ENCODE data around the gene CNDP1.
"Not testable (repeated sequence)": the region's sequence is repeated elsewhere in the genome, so short reads cannot be mapped to it uniquely, and the experiment has no call there.

CNDP1 gene

GRCh38 chr18:74534150-74534969, at the start of gene CNDP1:
Gene CNDP1, plus strand, starts transcription at chr18:74534500. Its CDS starts 168 bp downstream, at chr18:74534668.
- no peak for DNase-seq

- no peak for DNase-seq
These were observed 48.0 kb upstream of the CNDP1 start for GRCh38 chr18:74486119-74486849.

- DNase-seq, result no peak
These were observed 45.9 kb upstream of the CNDP1 start for GRCh38 chr18:74488354-74488753.

- no peak for DNase-seq
These were observed 45.4 kb upstream of the CNDP1 start for GRCh38 chr18:74488864-74489263.

GRCh38 chr18:74489676-74490075, 44.6 kb upstream of the CNDP1 start:
- no peak for DNase-seq

GRCh38 chr18:74492259-74492658, 42.0 kb upstream of the CNDP1 start:
- no peak for DNase-seq

- peak; percentile 52 for DNase-seq
These were observed 40.6 kb upstream of the CNDP1 start for GRCh38 chr18:74493689-74494088.

- DNase-seq, result no peak
These were observed 39.8 kb upstream of the CNDP1 start for GRCh38 chr18:74494514-74494913.

- DNase-seq, result peak; percentile 100
These were observed 38.5 kb upstream of the CNDP1 start, which contains the start of gene CNDP2 for GRCh38 chr18:74495581-74496507. Gene CNDP2, plus strand, starts transcription at chr18:74496363. Its CDS starts 3,611 bp downstream, at chr18:74499974.

GRCh38 chr18:74496508-74497323, 37.6 kb upstream of the CNDP1 start:
- DNase-seq, result peak; percentile 62

GRCh38 chr18:74497324-74497676, 37.0 kb upstream of the CNDP1 start:
- peak; percentile 22 for DNase-seq

GRCh38 chr18:74497778-74498177, 36.5 kb upstream of the CNDP1 start:
- DNase-seq, result no peak

- peak; percentile 88 for DNase-seq
These were observed 35.3 kb upstream of the CNDP1 start for GRCh38 chr18:74498712-74499627.

- DNase-seq, result peak; percentile 56
These were observed 34.7 kb upstream of the CNDP1 start for GRCh38 chr18:74499633-74500032.

- DNase-seq, result no peak
These were observed 33.9 kb upstream of the CNDP1 start for GRCh38 chr18:74500372-74500771.

GRCh38 chr18:74500774-74501173, 33.5 kb upstream of the CNDP1 start:
- DNase-seq, result not testable (repeated sequence)

GRCh38 chr18:74501386-74501785, 32.9 kb upstream of the CNDP1 start:
- DNase-seq, result no peak

GRCh38 chr18:74503137-74503536, 31.2 kb upstream of the CNDP1 start:
- no peak for DNase-seq

- DNase-seq, result no peak
These were observed 28.5 kb upstream of the CNDP1 start for GRCh38 chr18:74505776-74506175.

- DNase-seq, result no peak
These were observed 27.7 kb upstream of the CNDP1 start for GRCh38 chr18:74506448-74507084.

Measured in activated CD4-positive, alpha-beta T cell treated with anti-CD3 and anti-CD28 coated beads for 48 hours (primary cell).